Stimulated activated effector memory CD8-positive, alpha-beta T cell treated with anti-CD3 and anti-CD28 coated beads, Interleukin-12 subunit alpha, Interleukin-12 subunit beta, amount 100 ng/mL, for 72 hours (primary cell): ENCODE data around the gene ZBTB46.
"Not testable (repeated sequence)": the region's sequence is repeated elsewhere in the genome, so short reads cannot be mapped to it uniquely, and the experiment has no call there.

Source experiments
- ATAC-seq: fragments of 150-1000 bp; cut with Tn5 transposase; 2 replicates; pipeline ENCODE4 v1.10.0; 2021
- DNase-seq, 2 donors: peaks; one replicate each; pipeline ENCODE4 v3.0.0; 2021 to 2022; ENCODE audit warnings: low spot score in 2 of 2
- H3K27ac Mint-ChIP-seq: one replicate; pipeline ENCODE4 v1.8.0; 2022; ENCODE audit warnings: mild to moderate bottlenecking, mixed read lengths
- H3K36me3 Mint-ChIP-seq: one replicate; pipeline ENCODE4 v1.8.0; 2022; ENCODE audit warnings: mild to moderate bottlenecking, mixed read lengths
- H3K4me1 Mint-ChIP-seq: one replicate; pipeline ENCODE4 v1.8.0; 2022; ENCODE audit warnings: mixed read lengths
- H3K4me3 Mint-ChIP-seq: one replicate; pipeline ENCODE4 v1.8.0; 2022; ENCODE audit warnings: mild to moderate bottlenecking, mixed read lengths
- H3K9me3 Mint-ChIP-seq: one replicate; pipeline ENCODE4 v1.8.0; 2022; ENCODE audit warnings: mixed read lengths

Gene ZBTB46

DNA sequence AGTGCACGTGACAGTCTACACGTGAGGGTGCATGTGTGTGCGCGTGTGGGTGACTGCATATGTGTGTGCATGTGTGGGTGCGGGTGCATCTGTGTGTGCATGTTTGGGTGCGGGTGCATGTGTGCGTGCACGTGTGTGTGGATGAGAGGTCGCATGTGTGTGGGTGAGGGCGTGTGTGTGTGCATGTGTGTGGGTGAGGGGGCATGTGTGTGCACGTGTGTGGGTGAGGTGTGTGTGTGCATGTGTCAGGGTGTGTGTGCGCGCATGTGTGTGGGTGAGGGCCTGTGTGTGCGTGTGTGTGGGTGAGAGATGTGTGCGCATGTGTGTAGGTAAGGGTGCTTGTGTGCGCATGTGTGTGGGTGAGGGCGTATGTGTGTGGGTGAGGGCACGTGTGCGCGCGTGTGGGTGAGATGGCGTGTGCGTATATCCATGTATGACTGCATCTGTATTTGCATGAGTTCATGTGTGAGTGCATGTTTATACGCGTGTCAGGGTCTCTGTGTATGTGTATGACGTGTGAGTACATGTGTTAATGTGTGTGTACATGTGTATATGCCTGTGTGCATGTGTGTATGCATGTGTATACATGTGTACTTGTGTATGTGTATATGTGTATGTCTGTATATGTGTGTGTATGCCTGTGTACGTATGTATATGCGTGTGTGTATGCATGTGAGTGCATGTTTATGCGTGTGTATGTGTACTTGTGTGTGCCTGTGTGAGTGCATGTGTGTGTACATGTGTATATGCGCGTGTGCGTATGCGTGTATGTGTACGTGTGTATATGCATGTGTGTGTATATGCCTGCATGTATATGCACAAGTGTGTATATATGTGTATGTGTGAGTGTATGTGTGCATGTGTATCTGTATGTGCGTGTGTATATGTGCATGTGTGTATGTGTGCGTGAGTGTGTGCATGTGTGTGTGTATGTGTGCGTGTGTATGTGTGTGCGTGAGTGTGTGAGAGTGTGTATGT, 98.7 kb downstream of the ZBTB46 start:
- ATAC-seq (no peak), DNase-seq (no peak)
- Mint-ChIP-seq H3K36me3 (peaks cover 32% of the 10 kb centered on the region), H3K27ac (no peak overlapping the region), H3K4me3 (no peak overlapping the region), H3K4me1 (peaks cover 31% of the 10 kb centered on the region), H3K9me3 (no peaks in the 10 kb centered on the region)

- ATAC-seq (no peak), DNase-seq (no peak)
- H3K27ac Mint-ChIP-seq: no peak overlapping the region
- no peaks in the 10 kb centered on the region for H3K9me3 Mint-ChIP-seq
- no peak overlapping the region for H3K4me3 Mint-ChIP-seq
- peaks cover 38% of the 10 kb centered on the region for H3K36me3 Mint-ChIP-seq
- peaks cover 23% of the 10 kb centered on the region for H3K4me1 Mint-ChIP-seq
Measured at GRCh38 chr20:63731410-63731809, 99.7 kb downstream of the ZBTB46 start.

- DNase-seq, H3K9me3 Mint-ChIP-seq, H3K4me3 Mint-ChIP-seq, ATAC-seq, H3K27ac Mint-ChIP-seq: not testable (repeated sequence)
- Mint-ChIP-seq H3K4me1 (peaks cover 11% of the 10 kb centered on the region), H3K36me3 (peaks cover 43% of the 10 kb centered on the region)
Measured at GRCh38 chr20:63730189-63730733, 100.8 kb downstream of the ZBTB46 start.

GRCh38 chr20:63722967-63723622, 108.0 kb downstream of the ZBTB46 start:
- ATAC-seq: not testable (repeated sequence)

GRCh38 chr20:63718996-63719395, 112.1 kb downstream of the ZBTB46 start:
- no peak for DNase-seq
- H3K4me1 Mint-ChIP-seq: peaks cover 48% of the 10 kb centered on the region
- no peak overlapping the region for H3K4me3 Mint-ChIP-seq
- no peak overlapping the region for H3K27ac Mint-ChIP-seq
- ATAC-seq: no peak
- H3K36me3 Mint-ChIP-seq: peaks cover 97% of the 10 kb centered on the region
- peaks cover 5% of the 10 kb centered on the region for H3K9me3 Mint-ChIP-seq

More at GRCh38 chr20:63722967-63723622, 108.0 kb downstream of the ZBTB46 start:
- peaks cover 89% of the 10 kb centered on the region for H3K36me3 Mint-ChIP-seq
- H3K9me3 Mint-ChIP-seq, H3K4me3 Mint-ChIP-seq, DNase-seq: not testable (repeated sequence)
- H3K4me1 Mint-ChIP-seq: peaks cover 26% of the 10 kb centered on the region
- peak overlapping the region; percentile 48 for H3K27ac Mint-ChIP-seq

DNA sequence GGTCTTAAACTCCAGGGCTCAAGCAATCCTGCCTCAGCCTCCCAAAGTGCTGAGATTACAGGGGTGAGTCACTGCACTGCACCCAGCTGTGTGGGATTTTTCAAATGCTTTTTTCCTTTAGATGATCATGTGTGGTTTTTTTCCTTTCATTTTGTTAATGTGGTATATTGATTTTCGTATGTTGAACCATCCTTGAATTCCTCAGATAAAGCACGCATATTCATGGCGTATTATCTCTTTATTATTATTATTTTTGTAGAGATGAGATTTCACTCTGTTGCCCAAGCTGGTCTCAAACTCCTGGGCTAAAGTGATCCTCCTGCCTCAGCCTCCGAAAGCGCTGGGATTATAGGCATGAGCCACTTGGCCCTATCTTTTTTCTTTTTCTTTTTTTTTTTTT, 116.2 kb downstream of the ZBTB46 start:
- no peak overlapping the region for H3K4me3 Mint-ChIP-seq
- ATAC-seq: no peak
- H3K27ac Mint-ChIP-seq: no peak overlapping the region
- H3K9me3 Mint-ChIP-seq: peaks cover 5% of the 10 kb centered on the region
- peaks cover 51% of the 10 kb centered on the region for H3K4me1 Mint-ChIP-seq
- no peak for DNase-seq
- H3K36me3 Mint-ChIP-seq: peaks cover 100% of the 10 kb centered on the region

DNA sequence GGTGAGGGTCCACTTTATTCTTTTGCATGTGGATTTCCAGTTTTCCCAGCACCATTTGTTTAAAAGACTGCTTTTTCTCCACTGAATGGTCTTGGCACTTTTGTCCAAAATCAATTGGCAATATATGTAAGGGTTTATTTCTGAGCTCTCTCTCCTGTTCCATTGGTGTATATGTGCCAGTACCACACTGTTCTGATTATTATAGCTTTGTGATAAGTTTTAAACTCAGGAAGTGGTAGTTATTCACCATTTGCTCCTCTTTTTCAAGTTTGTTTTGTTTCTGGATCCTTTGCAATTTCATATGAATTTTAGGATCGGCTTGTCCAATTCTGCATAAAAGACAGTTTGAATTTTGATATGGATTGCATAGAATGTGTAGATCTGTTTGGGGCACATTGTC, 118.9 kb downstream of the ZBTB46 start:
- Mint-ChIP-seq H3K9me3 (no peaks in the 10 kb centered on the region), H3K4me3 (no peak overlapping the region), H3K4me1 (peaks cover 52% of the 10 kb centered on the region), H3K36me3 (peaks cover 90% of the 10 kb centered on the region), H3K27ac (no peak overlapping the region)
- no peak for ATAC-seq
- DNase-seq: no peak

- no peak overlapping the region for H3K4me3 Mint-ChIP-seq
- ATAC-seq: no peak
- peaks cover 90% of the 10 kb centered on the region for H3K36me3 Mint-ChIP-seq
Measured at GRCh38 chr20:63711085-63711645, 119.9 kb downstream of the ZBTB46 start.

DNA sequence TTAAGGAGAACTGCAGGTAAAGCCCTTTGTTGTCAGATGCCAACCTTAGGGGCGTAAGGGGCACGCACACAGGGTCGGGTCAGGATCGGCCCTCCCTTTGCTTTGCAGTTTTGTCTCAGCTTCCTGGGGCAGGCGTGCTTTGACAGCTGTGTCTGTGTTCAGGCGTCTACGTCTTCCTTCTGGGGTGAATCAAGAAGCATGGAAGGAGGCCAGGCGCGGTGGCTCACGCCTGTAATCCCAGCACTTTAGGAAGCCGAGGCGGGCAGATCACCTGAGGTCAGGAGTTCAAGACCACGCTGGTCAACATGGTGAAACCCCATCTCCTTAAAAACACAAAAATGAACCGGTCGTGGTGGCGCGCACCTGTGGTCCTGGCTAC, 121.9 kb downstream of the ZBTB46 start:
- Mint-ChIP-seq H3K36me3 (peaks cover 90% of the 10 kb centered on the region), H3K27ac (peak overlapping the region; percentile 88), H3K4me1 (peaks cover 52% of the 10 kb centered on the region), H3K9me3 (no peaks in the 10 kb centered on the region), H3K4me3 (peak overlapping the region; percentile 89)
- no peak for DNase-seq
- no peak for ATAC-seq

More at GRCh38 chr20:63711085-63711645, 119.9 kb downstream of the ZBTB46 start:
- no peaks in the 10 kb centered on the region for H3K9me3 Mint-ChIP-seq
- peaks cover 51% of the 10 kb centered on the region for H3K4me1 Mint-ChIP-seq
- H3K27ac Mint-ChIP-seq: no peak overlapping the region
- no peak for DNase-seq

DNA sequence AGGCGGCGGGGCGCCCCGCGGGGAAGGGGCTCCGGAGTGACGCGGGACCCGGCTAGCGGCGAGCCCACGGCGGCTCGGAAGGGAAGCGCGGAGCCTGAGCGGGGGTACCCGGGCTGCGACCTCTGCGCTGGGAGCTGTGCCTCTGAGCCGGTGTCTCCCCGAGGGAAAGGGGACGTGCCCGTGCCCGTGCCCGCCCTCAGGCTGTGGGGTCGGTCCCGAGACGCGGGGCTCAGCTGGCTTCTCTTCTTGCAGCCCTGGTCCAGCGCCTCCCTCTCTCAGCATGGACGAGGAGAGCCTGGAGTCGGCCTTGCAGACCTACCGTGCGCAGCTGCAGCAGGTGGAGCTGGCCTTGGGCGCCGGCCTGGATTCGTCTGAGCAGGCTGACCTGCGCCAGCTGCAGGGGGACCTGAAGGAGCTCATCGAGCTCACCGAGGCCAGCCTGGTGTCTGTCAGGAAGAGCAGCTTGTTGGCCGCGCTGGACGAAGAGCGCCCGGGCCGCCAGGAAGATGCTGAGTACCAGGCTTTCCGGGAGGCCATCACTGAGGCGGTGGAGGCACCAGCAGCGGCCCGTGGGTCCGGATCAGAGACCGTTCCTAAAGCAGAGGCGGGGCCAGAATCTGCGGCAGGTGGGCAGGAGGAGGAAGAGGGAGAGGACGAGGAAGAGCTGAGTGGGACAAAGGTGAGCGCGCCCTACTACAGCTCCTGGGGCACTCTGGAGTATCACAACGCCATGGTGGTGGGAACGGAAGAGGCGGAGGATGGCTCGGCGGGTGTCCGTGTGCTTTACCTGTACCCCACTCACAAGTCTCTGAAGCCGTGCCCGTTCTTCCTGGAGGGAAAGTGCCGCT, 122.5 kb downstream of the ZBTB46 start:
- H3K36me3 Mint-ChIP-seq: peaks cover 86% of the 10 kb centered on the region
- DNase-seq: no peak
- peak; percentile 22 for ATAC-seq
- peaks cover 52% of the 10 kb centered on the region for H3K4me1 Mint-ChIP-seq
- peak overlapping the region; percentile 88 for H3K27ac Mint-ChIP-seq
- H3K4me3 Mint-ChIP-seq: peak overlapping the region; percentile 89
- no peaks in the 10 kb centered on the region for H3K9me3 Mint-ChIP-seq

DNA sequence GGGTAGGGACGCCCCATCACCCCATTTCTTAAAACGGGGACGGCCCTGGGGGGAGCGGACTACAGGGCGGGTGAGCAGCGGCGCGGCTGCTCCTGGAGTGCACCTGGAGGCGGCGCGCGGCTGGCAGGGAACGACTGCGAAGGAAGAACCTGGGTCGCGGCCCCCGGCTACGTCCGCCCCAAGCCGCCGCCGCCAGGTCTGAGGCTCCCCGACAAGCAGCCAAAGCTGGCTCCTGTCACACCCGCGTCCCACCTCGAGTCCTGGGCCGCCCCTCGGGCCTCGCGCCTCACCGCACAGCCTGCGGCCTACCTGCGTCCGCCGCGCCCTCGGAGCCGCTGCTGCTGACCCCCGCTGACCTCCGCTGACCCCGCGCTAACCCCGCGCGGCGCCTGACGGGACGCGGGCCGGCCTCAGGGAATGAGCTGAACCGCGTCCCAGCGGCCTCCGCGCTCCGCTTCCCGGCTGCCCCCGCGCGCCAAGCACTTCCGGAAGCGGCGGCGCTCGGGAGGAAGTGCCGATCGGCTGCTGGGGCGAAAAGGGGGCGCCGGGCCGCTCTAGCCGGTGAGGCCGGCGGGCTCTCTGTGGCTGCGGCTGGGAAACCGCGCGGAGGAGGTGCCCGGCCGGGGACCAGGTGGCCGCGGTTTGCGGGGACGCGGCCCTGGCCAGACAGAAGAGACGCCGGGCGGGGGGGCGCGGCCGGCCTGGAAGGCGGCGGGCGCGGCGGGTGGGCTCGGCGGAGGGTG, 123.3 kb downstream of the ZBTB46 start, which contains the start of the genes ARFRP1 and ZGPAT:
ARFRP1 (minus strand) TSS at position 419 of the 743 bp plus-strand sequence. CDS start 885 bp downstream, outside the sequence.
ZGPAT (plus strand) TSS at position 482 of the 743 bp plus-strand sequence. CDS start 542 bp downstream, outside the sequence.
- ATAC-seq: peak; percentile 88
- H3K27ac Mint-ChIP-seq: peak within 1 kb of the TSS; percentile 88
- H3K4me3 Mint-ChIP-seq: peak within 1 kb of the TSS; percentile 89
- peaks cover 81% of the 10 kb centered on the region for H3K36me3 Mint-ChIP-seq
- peaks cover 56% of the 10 kb centered on the region for H3K4me1 Mint-ChIP-seq
- peak; percentile 79 to 91 for DNase-seq
- H3K9me3 Mint-ChIP-seq: no peaks in the 10 kb centered on the region

DNA sequence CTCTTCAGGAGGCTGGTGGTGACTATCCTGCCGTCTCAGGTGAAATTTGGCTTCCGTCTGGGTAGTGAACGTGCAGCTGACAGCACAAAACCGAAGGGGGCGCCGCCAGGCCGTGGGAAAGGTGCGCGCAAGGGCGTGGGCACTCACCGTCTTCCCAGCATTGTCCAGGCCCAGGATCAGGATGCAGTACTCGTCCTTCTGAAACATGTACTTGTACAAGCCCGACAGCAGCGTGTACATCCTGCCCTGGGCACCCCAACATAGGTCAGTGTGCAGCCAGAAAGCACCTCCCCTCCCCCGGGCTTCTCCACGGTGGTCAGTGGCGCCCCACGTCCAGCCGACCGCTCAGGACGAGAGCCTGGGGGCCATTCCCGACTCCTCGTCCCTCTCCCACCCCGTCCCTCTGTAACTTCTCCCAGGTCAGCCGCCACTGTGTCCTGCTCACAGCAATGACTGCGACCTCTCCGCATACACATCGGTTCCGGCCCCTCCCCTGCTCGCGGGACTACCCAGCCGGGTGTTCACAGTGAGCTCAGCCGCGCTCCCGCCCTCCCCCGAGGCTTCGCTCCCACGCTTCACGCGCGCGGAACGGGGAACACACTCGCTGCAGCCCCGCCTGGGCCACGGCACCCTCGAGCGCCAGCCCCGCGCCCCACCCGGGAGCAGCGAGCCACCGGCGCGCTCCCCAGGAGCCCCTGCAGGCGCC, 124.1 kb downstream of the ZBTB46 start:
- ATAC-seq: peak; percentile 73
- Mint-ChIP-seq H3K9me3 (no peaks in the 10 kb centered on the region), H3K36me3 (peaks cover 80% of the 10 kb centered on the region), H3K27ac (peak overlapping the region; percentile 75), H3K4me3 (peak overlapping the region; percentile 89), H3K4me1 (peaks cover 56% of the 10 kb centered on the region)
- peak in 1 of 2 donors; percentile 78 for DNase-seq

DNA sequence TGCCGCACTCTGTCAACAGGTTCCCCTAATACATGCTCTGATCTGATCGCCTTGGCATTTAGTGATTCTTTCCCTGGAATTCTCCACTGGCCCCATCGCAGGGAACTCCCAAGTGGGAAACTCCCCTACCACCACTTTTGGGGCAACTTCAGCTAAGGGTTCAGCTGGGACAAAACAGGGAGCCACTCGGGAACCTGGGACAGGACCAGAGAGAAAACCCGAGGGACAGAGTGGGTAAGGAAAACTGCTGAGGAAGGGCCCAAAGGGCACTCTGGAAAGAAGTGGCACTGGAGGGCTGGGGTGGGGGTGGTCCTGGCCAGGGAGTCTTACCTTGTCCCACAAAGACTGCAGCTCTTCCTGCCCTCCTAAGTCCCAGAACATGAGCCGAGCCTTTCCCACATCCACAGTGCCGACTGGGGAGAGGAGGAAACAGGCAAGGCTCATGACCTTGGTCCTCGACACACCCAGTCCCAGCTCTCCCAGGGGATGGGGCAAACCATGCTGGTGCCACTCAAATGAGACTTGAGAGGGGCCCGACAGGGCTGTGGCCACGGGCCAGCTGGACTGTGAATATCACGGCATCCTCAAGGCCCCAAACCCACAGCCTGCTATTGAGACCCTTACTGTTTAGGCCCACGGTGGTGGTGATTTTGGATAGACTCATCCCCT, 124.9 kb downstream of the ZBTB46 start:
- H3K27ac Mint-ChIP-seq: peak overlapping the region; percentile 75
- peaks cover 54% of the 10 kb centered on the region for H3K4me1 Mint-ChIP-seq
- H3K36me3 Mint-ChIP-seq: peaks cover 71% of the 10 kb centered on the region
- ATAC-seq (no peak), DNase-seq (no peak)
- no peaks in the 10 kb centered on the region for H3K9me3 Mint-ChIP-seq
- peak overlapping the region; percentile 89 for H3K4me3 Mint-ChIP-seq
